ENCODE results near the gene PLCL1. TPM values are rescaled to one million over a fixed set of nuclear protein-coding genes. Genes with fewer than 3 reads are reported as not detected.
"Not testable (repeated sequence)": the region's sequence is repeated elsewhere in the genome, so short reads cannot be mapped to it uniquely, and the experiment has no call there.

The PLCL1 gene
- total RNA-seq, 2 donors from 2014 or later = 0.87 to 1.2 TPM

- ATAC-seq (replicated peaks) = peak; percentile 79
- Mint-ChIP-seq H3K27ac (peak overlapping the region; percentile 70), H3K4me3 (peak overlapping the region; percentile 35), H3K4me1 (peaks cover 30% of the 10 kb centered on the region), H3K36me3 (ENCODE audit: low read depth) (no peaks in the 10 kb centered on the region), H3K9me3 (no peaks in the 10 kb centered on the region), H3K27me3 (no peaks in the 10 kb centered on the region)
These were observed 194.3 kb downstream of the PLCL1 start for GRCh38 chr2:197998702-197999101.

GRCh38 chr2:198000417-198000816 lies 196.0 kb downstream of the PLCL1 start:
- ATAC-seq (replicated peaks) = no peak
- Mint-ChIP-seq H3K27me3 (no peaks in the 10 kb centered on the region), H3K27ac (no peak overlapping the region), H3K9me3 (no peaks in the 10 kb centered on the region), H3K4me3 (no peak overlapping the region), H3K36me3 (ENCODE audit: low read depth) (no peaks in the 10 kb centered on the region), H3K4me1 (peaks cover 31% of the 10 kb centered on the region)

GRCh38 chr2:198004173-198004572 lies 199.8 kb downstream of the PLCL1 start:
- Mint-ChIP-seq H3K27me3 (no peaks in the 10 kb centered on the region), H3K27ac (no peak overlapping the region), H3K9me3 (no peaks in the 10 kb centered on the region), H3K4me1 (peaks cover 27% of the 10 kb centered on the region), H3K36me3 (ENCODE audit: low read depth) (no peaks in the 10 kb centered on the region), H3K4me3 (peak overlapping the region; percentile 77)
- peak; percentile 29 for ATAC-seq (replicated peaks)

GRCh38 chr2:198004921-198005829 lies 200.8 kb downstream of the PLCL1 start:
- Mint-ChIP-seq H3K36me3 (ENCODE audit: low read depth) (no peaks in the 10 kb centered on the region), H3K4me1 (peaks cover 27% of the 10 kb centered on the region), H3K4me3 (peak overlapping the region; percentile 77), H3K9me3 (peaks cover under 1% of the 10 kb centered on the region), H3K27ac (peak overlapping the region; percentile 86), H3K27me3 (no peaks in the 10 kb centered on the region)
- ATAC-seq (replicated peaks) = peak; percentile 78

- Mint-ChIP-seq H3K36me3 (ENCODE audit: low read depth) (peaks cover 9% of the 10 kb centered on the region), H3K9me3 (peaks cover 13% of the 10 kb centered on the region), H3K27ac (no peak overlapping the region), H3K4me1 (peaks cover 33% of the 10 kb centered on the region), H3K27me3 (no peaks in the 10 kb centered on the region), H3K4me3 (peak overlapping the region; percentile 36)
- ATAC-seq (replicated peaks) = no peak
These were observed 202.3 kb downstream of the PLCL1 start for GRCh38 chr2:198006733-198007132.

GRCh38 chr2:198008230-198008629 lies 203.8 kb downstream of the PLCL1 start:
- Mint-ChIP-seq H3K27ac (no peak overlapping the region), H3K27me3 (no peaks in the 10 kb centered on the region), H3K4me3 (peak overlapping the region; percentile 21), H3K36me3 (ENCODE audit: low read depth) (peaks cover 9% of the 10 kb centered on the region), H3K9me3 (peaks cover 14% of the 10 kb centered on the region), H3K4me1 (peaks cover 33% of the 10 kb centered on the region)
- peak; percentile 68 for ATAC-seq (replicated peaks)

- Mint-ChIP-seq H3K27ac (no peak overlapping the region), H3K27me3 (no peaks in the 10 kb centered on the region), H3K4me3 (no peak overlapping the region), H3K36me3 (ENCODE audit: low read depth) (peaks cover 9% of the 10 kb centered on the region), H3K9me3 (peaks cover 14% of the 10 kb centered on the region), H3K4me1 (peaks cover 20% of the 10 kb centered on the region)
- ATAC-seq (replicated peaks) = no peak
These were observed 207.6 kb downstream of the PLCL1 start for GRCh38 chr2:198012025-198012424.

- Mint-ChIP-seq H3K27me3 (no peaks in the 10 kb centered on the region), H3K4me3 (no peak overlapping the region), H3K36me3 (ENCODE audit: low read depth) (peaks cover 3% of the 10 kb centered on the region), H3K27ac (no peak overlapping the region), H3K9me3 (peaks cover 10% of the 10 kb centered on the region), H3K4me1 (peaks cover 16% of the 10 kb centered on the region)
- no peak for ATAC-seq (replicated peaks)
These were observed 211.8 kb downstream of the PLCL1 start for GRCh38 chr2:198016243-198016642.

- Mint-ChIP-seq H3K9me3 (peaks cover 4% of the 10 kb centered on the region), H3K27ac (no peak overlapping the region), H3K36me3 (ENCODE audit: low read depth) (no peaks in the 10 kb centered on the region), H3K27me3 (no peaks in the 10 kb centered on the region), H3K4me1 (peaks cover 12% of the 10 kb centered on the region), H3K4me3 (no peak overlapping the region)
- no peak for ATAC-seq (replicated peaks)
These were observed 212.7 kb downstream of the PLCL1 start for GRCh38 chr2:198017068-198017467.

GRCh38 chr2:198028955-198029354 lies 224.6 kb downstream of the PLCL1 start:
- H3K4me3 Mint-ChIP-seq = no peak overlapping the region
- H3K9me3 Mint-ChIP-seq = no peaks in the 10 kb centered on the region
- no peak for ATAC-seq (replicated peaks)
- H3K27ac Mint-ChIP-seq = no peak overlapping the region
- H3K27me3 Mint-ChIP-seq = no peaks in the 10 kb centered on the region
- no peaks in the 10 kb centered on the region for H3K36me3 Mint-ChIP-seq (ENCODE audit: low read depth)
- H3K4me1 Mint-ChIP-seq = no peaks in the 10 kb centered on the region

- not testable (repeated sequence) for H3K36me3 Mint-ChIP-seq (ENCODE audit: low read depth); ATAC-seq (replicated peaks); H3K27ac Mint-ChIP-seq; H3K27me3 Mint-ChIP-seq; H3K9me3 Mint-ChIP-seq; H3K4me1 Mint-ChIP-seq; H3K4me3 Mint-ChIP-seq
These were observed 225.2 kb downstream of the PLCL1 start for GRCh38 chr2:198029576-198029975.

- Mint-ChIP-seq H3K4me1 (no peaks in the 10 kb centered on the region), H3K4me3 (no peak overlapping the region), H3K27ac (no peak overlapping the region), H3K9me3 (no peaks in the 10 kb centered on the region), H3K27me3 (no peaks in the 10 kb centered on the region), H3K36me3 (ENCODE audit: low read depth) (no peaks in the 10 kb centered on the region)
- no peak for ATAC-seq (replicated peaks)
These were observed 229.2 kb downstream of the PLCL1 start for GRCh38 chr2:198033626-198034025.

GRCh38 chr2:198036029-198036879 lies 231.9 kb downstream of the PLCL1 start:
- peak; percentile 66 for ATAC-seq (replicated peaks)
- Mint-ChIP-seq H3K36me3 (ENCODE audit: low read depth) (no peaks in the 10 kb centered on the region), H3K27ac (no peak overlapping the region), H3K4me3 (no peak overlapping the region), H3K4me1 (no peaks in the 10 kb centered on the region), H3K27me3 (no peaks in the 10 kb centered on the region), H3K9me3 (no peaks in the 10 kb centered on the region)

- Mint-ChIP-seq H3K4me1 (no peaks in the 10 kb centered on the region), H3K27me3 (no peaks in the 10 kb centered on the region), H3K9me3 (no peaks in the 10 kb centered on the region), H3K36me3 (ENCODE audit: low read depth) (no peaks in the 10 kb centered on the region), H3K27ac (no peak overlapping the region), H3K4me3 (no peak overlapping the region)
- ATAC-seq (replicated peaks) = no peak
These were observed 236.4 kb downstream of the PLCL1 start for GRCh38 chr2:198040835-198041234.

GRCh38 chr2:198042189-198042588 lies 237.8 kb downstream of the PLCL1 start:
- Mint-ChIP-seq H3K27me3 (no peaks in the 10 kb centered on the region), H3K27ac (no peak overlapping the region), H3K36me3 (ENCODE audit: low read depth) (no peaks in the 10 kb centered on the region), H3K4me1 (peaks cover 3% of the 10 kb centered on the region), H3K9me3 (no peaks in the 10 kb centered on the region), H3K4me3 (no peak overlapping the region)
- ATAC-seq (replicated peaks) = peak; percentile 30

Data from activated T-helper 17 cell treated with anti-CD3 and anti-CD28 coated beads, Interleukin-2, amount 50 U/mL, for 72 hours (primary cell).